B cell (primary cell): ENCODE measurements around the gene MAB21L4.

ENCODE experiments used
- EZH2 ChIP-seq: IDR thresholded peaks from 2 replicates; pipeline ENCODE4 v1.6.1; 2012; ENCODE audit warnings: borderline replicate concordance, low read depth, mild to moderate bottlenecking, moderate library complexity, low read length; ENCODE audit not compliant: insufficient read depth, poor library complexity, severe bottlenecking
- TF ChIP-seq, protein P1 (sequence below): fragments of 200-600 bp; IDR thresholded peaks from one replicate; pipeline ENCODE4 v1.8.0; 2022; ENCODE audit warnings: antibody characterized with exemption, mild to moderate bottlenecking

DNA sequence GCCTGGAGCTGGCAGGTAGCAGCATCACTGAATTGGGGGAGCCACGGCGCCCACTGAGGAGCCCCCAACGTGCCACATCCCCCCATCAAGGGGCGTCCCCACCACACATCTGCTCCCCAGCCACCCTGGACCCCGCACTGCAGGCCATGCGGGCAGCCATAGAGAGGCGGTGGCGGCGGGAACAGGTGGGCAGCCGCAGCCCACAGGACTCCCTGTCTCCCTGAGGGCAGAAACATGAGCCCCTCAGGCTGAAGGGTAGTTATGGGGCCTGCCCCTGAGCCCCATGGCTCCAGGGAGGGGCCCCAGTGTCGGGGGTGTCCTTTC, 36.7 kb upstream of the MAB21L4 start:
- TF ChIP-seq, protein P1, sequence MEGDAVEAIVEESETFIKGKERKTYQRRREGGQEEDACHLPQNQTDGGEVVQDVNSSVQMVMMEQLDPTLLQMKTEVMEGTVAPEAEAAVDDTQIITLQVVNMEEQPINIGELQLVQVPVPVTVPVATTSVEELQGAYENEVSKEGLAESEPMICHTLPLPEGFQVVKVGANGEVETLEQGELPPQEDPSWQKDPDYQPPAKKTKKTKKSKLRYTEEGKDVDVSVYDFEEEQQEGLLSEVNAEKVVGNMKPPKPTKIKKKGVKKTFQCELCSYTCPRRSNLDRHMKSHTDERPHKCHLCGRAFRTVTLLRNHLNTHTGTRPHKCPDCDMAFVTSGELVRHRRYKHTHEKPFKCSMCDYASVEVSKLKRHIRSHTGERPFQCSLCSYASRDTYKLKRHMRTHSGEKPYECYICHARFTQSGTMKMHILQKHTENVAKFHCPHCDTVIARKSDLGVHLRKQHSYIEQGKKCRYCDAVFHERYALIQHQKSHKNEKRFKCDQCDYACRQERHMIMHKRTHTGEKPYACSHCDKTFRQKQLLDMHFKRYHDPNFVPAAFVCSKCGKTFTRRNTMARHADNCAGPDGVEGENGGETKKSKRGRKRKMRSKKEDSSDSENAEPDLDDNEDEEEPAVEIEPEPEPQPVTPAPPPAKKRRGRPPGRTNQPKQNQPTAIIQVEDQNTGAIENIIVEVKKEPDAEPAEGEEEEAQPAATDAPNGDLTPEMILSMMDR: no peak
- TF ChIP-seq EZH2: no peak
